ENCODE results near the gene ADAM15. TPM values are rescaled to one million over a fixed set of nuclear protein-coding genes. Genes with fewer than 3 reads are reported as not detected.

Gene ADAM15
- total RNA-seq, 1 donor from 2014 or later = 7.6 TPM

GRCh38 chr1:155016231-155016831, 34.8 kb upstream of the ADAM15 start:
- H3K9me3 Mint-ChIP-seq (ENCODE audit: unreplicated experiment) = peaks cover 12% of the 10 kb centered on the region
- DNase-seq = no peak
- TF ChIP-seq, protein P1, sequence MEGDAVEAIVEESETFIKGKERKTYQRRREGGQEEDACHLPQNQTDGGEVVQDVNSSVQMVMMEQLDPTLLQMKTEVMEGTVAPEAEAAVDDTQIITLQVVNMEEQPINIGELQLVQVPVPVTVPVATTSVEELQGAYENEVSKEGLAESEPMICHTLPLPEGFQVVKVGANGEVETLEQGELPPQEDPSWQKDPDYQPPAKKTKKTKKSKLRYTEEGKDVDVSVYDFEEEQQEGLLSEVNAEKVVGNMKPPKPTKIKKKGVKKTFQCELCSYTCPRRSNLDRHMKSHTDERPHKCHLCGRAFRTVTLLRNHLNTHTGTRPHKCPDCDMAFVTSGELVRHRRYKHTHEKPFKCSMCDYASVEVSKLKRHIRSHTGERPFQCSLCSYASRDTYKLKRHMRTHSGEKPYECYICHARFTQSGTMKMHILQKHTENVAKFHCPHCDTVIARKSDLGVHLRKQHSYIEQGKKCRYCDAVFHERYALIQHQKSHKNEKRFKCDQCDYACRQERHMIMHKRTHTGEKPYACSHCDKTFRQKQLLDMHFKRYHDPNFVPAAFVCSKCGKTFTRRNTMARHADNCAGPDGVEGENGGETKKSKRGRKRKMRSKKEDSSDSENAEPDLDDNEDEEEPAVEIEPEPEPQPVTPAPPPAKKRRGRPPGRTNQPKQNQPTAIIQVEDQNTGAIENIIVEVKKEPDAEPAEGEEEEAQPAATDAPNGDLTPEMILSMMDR (IDR thresholded peaks at IDR 0.05; ENCODE audit: partially characterized antibody, unreplicated experiment) = no peak
- H3K27me3 Mint-ChIP-seq (ENCODE audit: unreplicated experiment) = peaks cover 7% of the 10 kb centered on the region
- no peak overlapping the region for H3K27ac Mint-ChIP-seq (ENCODE audit: unreplicated experiment)
- no peaks in the 10 kb centered on the region for H3K36me3 Mint-ChIP-seq (ENCODE audit: unreplicated experiment)
- peaks cover 20% of the 10 kb centered on the region for H3K4me1 Mint-ChIP-seq (ENCODE audit: low read depth, unreplicated experiment)
- H3K4me3 Mint-ChIP-seq (ENCODE audit: unreplicated experiment) = peak overlapping the region; percentile 59

GRCh38 chr1:155017041-155017945, 33.8 kb upstream of the ADAM15 start:
- peak overlapping the region; percentile 92 for H3K27ac Mint-ChIP-seq (ENCODE audit: unreplicated experiment)
- DNase-seq = peak; percentile 93
- no peaks in the 10 kb centered on the region for H3K36me3 Mint-ChIP-seq (ENCODE audit: unreplicated experiment)
- peaks cover 12% of the 10 kb centered on the region for H3K27me3 Mint-ChIP-seq (ENCODE audit: unreplicated experiment)
- TF ChIP-seq, protein P1 (IDR thresholded peaks at IDR 0.05; ENCODE audit: partially characterized antibody, unreplicated experiment) = peak; percentile 93
- H3K4me1 Mint-ChIP-seq (ENCODE audit: low read depth, unreplicated experiment) = peaks cover 19% of the 10 kb centered on the region
- peaks cover 12% of the 10 kb centered on the region for H3K9me3 Mint-ChIP-seq (ENCODE audit: unreplicated experiment)
- peak overlapping the region; percentile 72 for H3K4me3 Mint-ChIP-seq (ENCODE audit: unreplicated experiment)

DNA sequence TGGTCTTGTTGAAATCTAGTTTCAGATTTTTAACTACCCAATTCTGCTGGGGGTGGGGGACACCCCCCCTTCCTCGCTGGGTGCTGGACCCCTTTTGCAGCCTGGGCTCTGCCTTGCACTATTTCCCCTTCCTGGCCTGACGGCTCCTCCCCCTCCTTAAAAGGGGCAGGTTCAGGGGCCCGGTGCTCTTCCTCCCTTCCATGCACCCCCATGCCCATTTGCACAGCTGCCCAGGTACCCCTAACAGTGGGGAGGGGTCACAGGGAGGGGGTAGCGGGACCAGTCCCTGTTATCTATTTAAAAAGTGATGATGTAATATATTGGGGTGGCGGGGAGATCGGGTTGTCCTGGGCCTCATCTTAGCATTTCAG, 33.2 kb upstream of the ADAM15 start:
- Mint-ChIP-seq H3K27me3 (ENCODE audit: unreplicated experiment) (peaks cover 12% of the 10 kb centered on the region), H3K4me3 (ENCODE audit: unreplicated experiment) (peak overlapping the region; percentile 71), H3K4me1 (ENCODE audit: low read depth, unreplicated experiment) (peaks cover 19% of the 10 kb centered on the region), H3K27ac (ENCODE audit: unreplicated experiment) (peak overlapping the region; percentile 84), H3K36me3 (ENCODE audit: unreplicated experiment) (no peaks in the 10 kb centered on the region), H3K9me3 (ENCODE audit: unreplicated experiment) (peaks cover 12% of the 10 kb centered on the region)
- DNase-seq = no peak
- TF ChIP-seq, protein P1 (IDR thresholded peaks at IDR 0.05; ENCODE audit: partially characterized antibody, unreplicated experiment) = no peak

DNA sequence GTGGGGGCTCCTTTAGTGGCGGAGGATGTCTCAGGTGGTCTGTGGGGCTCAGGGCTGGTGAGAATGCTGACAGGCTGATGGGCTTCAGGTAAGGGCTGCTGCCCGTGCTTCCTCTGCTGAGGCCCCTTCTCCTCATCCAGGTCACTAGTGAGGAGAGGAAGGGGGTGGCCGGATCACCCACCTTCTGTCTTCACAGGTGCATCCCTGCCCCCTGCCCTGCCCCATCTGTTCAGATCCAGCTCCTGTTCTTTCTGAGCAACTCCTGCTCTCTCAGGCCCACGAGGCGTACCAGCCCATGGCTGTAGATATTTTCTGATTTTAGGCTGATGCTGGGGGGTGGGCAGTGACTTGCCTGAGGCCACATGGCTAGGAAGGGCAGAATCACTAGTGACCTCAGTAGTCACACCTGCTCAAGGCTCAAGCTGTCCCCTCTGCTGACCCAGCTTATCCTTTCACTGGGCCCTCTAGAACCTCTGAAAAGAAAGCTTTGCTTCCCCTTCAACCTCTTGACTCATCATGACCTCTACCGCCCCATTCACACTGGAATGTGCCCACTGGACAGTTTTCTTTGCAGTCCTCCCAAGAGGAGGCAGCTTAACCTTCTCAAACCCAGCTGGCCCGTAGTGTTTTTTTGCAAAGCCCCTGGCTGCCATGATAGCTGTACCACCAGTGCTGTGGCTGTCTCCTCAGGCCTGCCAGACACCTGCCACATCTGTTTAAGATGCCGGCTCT, 32.3 kb upstream of the ADAM15 start:
- Mint-ChIP-seq H3K27me3 (ENCODE audit: unreplicated experiment) (peaks cover 12% of the 10 kb centered on the region), H3K4me1 (ENCODE audit: low read depth, unreplicated experiment) (peaks cover 19% of the 10 kb centered on the region), H3K27ac (ENCODE audit: unreplicated experiment) (peak overlapping the region; percentile 71), H3K36me3 (ENCODE audit: unreplicated experiment) (no peaks in the 10 kb centered on the region), H3K9me3 (ENCODE audit: unreplicated experiment) (peaks cover 12% of the 10 kb centered on the region), H3K4me3 (ENCODE audit: unreplicated experiment) (peak overlapping the region; percentile 15)
- DNase-seq = no peak
- TF ChIP-seq, protein P1 (IDR thresholded peaks at IDR 0.05; ENCODE audit: partially characterized antibody, unreplicated experiment) = no peak
